Ectodermal cell (in vitro differentiated cells): ENCODE measurements around the gene SFN.

Experiments used
- H3K27ac ChIP-seq: 2 replicates; pipeline ENCODE4 v1.7.0; 2013; ENCODE audit warnings: mild to moderate bottlenecking, low read depth, low read length; ENCODE audit not compliant: insufficient read depth, poor library complexity, severe bottlenecking
- H3K27me3 ChIP-seq: 2 replicates; pipeline ENCODE4 v1.7.0; 2013; ENCODE audit warnings: mild to moderate bottlenecking, low read length; ENCODE audit not compliant: insufficient read depth, control insufficient read depth, poor library complexity, severe bottlenecking
- H3K36me3 ChIP-seq: one replicate; pipeline ENCODE4 v1.7.0; 2013; ENCODE audit warnings: low read length; ENCODE audit not compliant: control insufficient read depth, insufficient read depth
- H3K4me1 ChIP-seq: one replicate; pipeline ENCODE4 v1.7.0; 2013; ENCODE audit warnings: low read length; ENCODE audit not compliant: control insufficient read depth, insufficient read depth
- H3K4me3 ChIP-seq: 2 replicates; pipeline ENCODE4 v1.7.0; 2013; ENCODE audit warnings: low read depth, low read length, control low read depth; ENCODE audit not compliant: insufficient read depth
- H3K9me3 ChIP-seq: 2 replicates; pipeline ENCODE4 v1.7.0; 2013; ENCODE audit warnings: mild to moderate bottlenecking, low read length, moderate library complexity; ENCODE audit not compliant: control insufficient read depth
- WGBS, 2 experiments: methylation state at CpG; one replicate each; pipeline ENCODE4 v1.1.7; 2013; ENCODE audit warnings: missing lambda C conversion rate in 2 of 2; 5-methylcytosine and 5-hydroxymethylcytosine counted together

Gene SFN

DNA sequence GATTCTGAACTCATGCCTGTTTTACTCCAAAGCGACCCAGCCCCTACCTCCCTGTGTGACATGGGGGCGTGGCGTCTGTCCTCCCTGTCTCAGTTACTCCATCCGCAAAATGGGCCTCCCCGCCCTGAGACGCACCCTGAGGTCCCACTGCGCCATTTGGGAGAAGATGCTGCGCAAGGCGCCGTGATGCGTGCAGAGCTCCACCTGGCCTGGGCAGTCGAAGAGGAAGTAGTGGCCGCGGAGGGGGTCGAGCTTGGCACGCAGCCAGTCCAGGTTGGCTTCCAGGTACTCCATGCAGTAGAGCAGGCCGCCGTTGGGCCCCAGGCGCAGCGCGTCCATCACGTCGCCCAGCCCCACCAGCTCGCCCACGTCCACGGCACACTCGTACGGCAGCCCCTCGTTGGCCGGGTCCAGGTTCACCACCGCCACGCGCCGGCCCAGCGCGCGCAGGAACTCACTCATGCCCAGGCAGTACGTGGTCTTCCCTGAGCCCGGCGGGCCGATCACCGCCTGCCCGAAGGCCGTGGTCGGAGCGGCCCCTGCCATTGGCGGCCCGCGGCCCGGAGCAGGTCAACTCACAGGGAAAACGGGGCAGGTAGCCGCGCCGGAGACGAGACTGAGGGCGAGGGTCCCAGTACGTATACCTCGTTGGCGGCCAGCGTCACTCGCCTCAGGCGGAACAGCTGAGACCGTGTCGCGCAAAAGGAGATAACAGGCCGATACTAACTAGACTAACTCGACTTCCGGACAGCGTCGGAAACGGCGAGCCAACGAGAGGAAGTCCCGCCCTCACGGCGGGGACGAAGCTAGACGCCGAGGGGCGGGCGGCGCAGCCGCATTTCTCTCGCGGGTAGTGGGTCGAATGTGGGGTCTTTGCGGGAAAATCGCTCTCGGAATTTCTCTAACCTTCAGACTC is 26.9 kb downstream of the SFN start, which contains the start of gene GPN2:
Gene GPN2, minus strand, starts transcription at position 733 of the 916 bp plus-strand sequence. Its CDS starts 187 bp downstream, at position 546.
- Histone ChIP-seq H3K9me3 (no peaks in the 10 kb centered on the region), H3K4me1 (peaks cover 5% of the 10 kb centered on the region), H3K36me3 (peaks cover 30% of the 10 kb centered on the region), H3K27me3 (no peaks in the 10 kb centered on the region), H3K27ac (peak within 1 kb of the TSS; percentile 80), H3K4me3 (peak within 1 kb of the TSS; percentile 93)
- WGBS, 2 experiments = 4 to 5% methylated on average over 89 of the region's 89 CpGs

GRCh38 chr1:26890467-26890796 is 27.5 kb downstream of the SFN start:
- H3K4me3 ChIP-seq = peak overlapping the region; percentile 93
- H3K36me3 ChIP-seq = peaks cover 29% of the 10 kb centered on the region
- 26 to 28% methylated on average over 12 of the region's 12 CpGs for WGBS, 2 experiments
- no peaks in the 10 kb centered on the region for H3K9me3 ChIP-seq
- no peaks in the 10 kb centered on the region for H3K27me3 ChIP-seq
- H3K27ac ChIP-seq = peak overlapping the region; percentile 44
- peaks cover 5% of the 10 kb centered on the region for H3K4me1 ChIP-seq

DNA sequence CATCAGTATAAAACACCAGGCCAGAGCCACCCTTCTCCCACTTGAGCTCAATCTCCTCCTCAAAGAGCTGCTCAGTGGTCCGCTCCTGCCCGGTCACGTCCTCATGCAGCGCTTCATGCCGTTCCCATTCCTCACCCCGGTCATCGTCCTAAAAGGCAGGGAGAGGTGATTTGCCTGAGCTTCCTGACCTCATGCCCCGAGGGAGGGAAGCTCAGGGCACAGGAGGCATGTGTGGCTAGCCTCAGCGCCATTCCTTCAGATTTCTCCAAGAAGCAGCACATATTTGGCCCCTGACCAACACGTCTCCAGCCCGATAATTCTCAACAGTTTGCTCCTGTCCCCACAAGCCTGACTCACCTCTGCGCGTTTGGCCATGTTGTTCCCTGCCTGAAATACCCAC is 31.3 kb downstream of the SFN start:
- H3K36me3 ChIP-seq = peaks cover 35% of the 10 kb centered on the region
- no peak overlapping the region for H3K27ac ChIP-seq
- H3K4me3 ChIP-seq = no peak overlapping the region
- peaks cover 8% of the 10 kb centered on the region for H3K4me1 ChIP-seq
- H3K9me3 ChIP-seq = no peaks in the 10 kb centered on the region
- WGBS, 2 experiments = 96% methylated on average over 13 of the region's 13 CpGs
- H3K27me3 ChIP-seq = no peaks in the 10 kb centered on the region

DNA sequence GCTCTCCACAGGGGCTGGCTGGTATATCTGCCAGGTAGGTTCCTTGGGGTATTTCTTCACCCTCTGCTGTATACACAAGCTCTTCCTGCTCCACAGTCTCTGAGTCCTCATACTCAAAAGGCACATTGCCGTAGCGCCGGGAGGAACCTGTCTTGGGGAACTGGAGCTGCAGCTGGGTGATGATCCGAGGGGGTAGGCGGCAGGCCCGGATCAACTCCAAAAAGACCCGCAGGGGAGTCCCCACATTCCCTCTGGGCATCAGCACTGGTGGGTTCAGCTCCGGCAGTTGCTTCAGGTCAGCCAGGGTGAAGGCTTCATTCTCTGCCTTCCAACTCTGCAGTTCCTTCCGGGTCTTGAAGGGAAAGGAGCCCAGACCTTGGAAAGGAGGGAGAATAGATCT is 34.4 kb downstream of the SFN start:
- WGBS, 2 experiments = 96 to 97% methylated on average over 9 of the region's 9 CpGs

GRCh38 chr1:26900001-26900814 is 37.3 kb downstream of the SFN start, which contains the start of gene GPATCH3:
GPATCH3 (minus strand) TSS chr1:26900467; CDS start chr1:26900442, 25 bp downstream.
- peaks cover 6% of the 10 kb centered on the region for H3K4me1 ChIP-seq
- peak within 1 kb of the TSS; percentile 96 for H3K4me3 ChIP-seq
- H3K27ac ChIP-seq = peak within 1 kb of the TSS; percentile 78
- H3K36me3 ChIP-seq = peaks cover 11% of the 10 kb centered on the region
- no peaks in the 10 kb centered on the region for H3K9me3 ChIP-seq
- H3K27me3 ChIP-seq = no peaks in the 10 kb centered on the region
- WGBS, 2 experiments = 1% methylated on average over 49 to 50 of the region's 50 CpGs

More for the DNA sequence above, 34.4 kb downstream of the SFN start:
- no peaks in the 10 kb centered on the region for H3K27me3 ChIP-seq
- H3K4me3 ChIP-seq = no peak overlapping the region
- H3K4me1 ChIP-seq = peaks cover 6% of the 10 kb centered on the region
- no peaks in the 10 kb centered on the region for H3K9me3 ChIP-seq
- H3K27ac ChIP-seq = no peak overlapping the region
- peaks cover 27% of the 10 kb centered on the region for H3K36me3 ChIP-seq

DNA sequence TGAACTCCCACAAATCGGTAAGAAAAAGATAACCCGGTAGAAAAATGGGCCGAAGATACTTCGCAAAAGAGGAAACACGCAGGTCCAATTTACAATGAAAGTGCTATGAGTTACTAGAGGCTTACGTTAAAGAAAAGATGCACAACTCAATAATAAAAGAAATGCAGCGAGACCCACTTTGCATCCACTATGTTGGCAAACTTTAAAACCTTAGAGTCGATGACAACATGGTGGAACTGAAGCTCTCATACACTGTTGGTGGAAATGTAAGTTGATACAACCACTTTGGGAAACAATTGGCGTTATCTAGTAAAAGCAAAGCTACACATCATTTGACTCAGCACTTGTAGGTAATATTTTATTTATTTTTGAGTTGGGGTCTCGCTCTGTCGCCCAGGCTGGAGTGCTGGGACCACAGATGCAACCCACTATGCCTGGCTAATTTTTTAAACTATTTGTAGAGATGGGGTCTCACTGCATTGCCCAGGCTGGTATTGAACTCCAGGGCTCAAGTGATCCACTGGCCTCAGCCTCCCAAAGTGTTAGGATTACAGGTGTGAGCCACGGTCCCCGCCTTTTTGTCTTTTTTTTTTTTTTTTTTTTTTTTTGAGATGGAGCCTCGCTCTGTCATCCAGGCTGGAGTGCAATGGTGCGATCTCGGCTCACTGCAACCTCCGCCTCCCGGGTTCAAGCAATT is 38.0 kb downstream of the SFN start:
- Histone ChIP-seq H3K4me3 (peak overlapping the region; percentile 96), H3K36me3 (peaks cover 8% of the 10 kb centered on the region), H3K9me3 (no peaks in the 10 kb centered on the region), H3K27ac (no peak overlapping the region), H3K27me3 (no peaks in the 10 kb centered on the region), H3K4me1 (peaks cover 6% of the 10 kb centered on the region)
- 86 to 88% methylated on average over 17 to 18 of the region's 18 CpGs for whole genome bisulfite sequencing, 2 experiments

GRCh38 chr1:26907071-26907917 is 44.3 kb downstream of the SFN start:
- H3K4me3 ChIP-seq = no peak overlapping the region
- H3K36me3 ChIP-seq = no peaks in the 10 kb centered on the region
- H3K27ac ChIP-seq = no peak overlapping the region
- no peaks in the 10 kb centered on the region for H3K9me3 ChIP-seq
- no peaks in the 10 kb centered on the region for H3K4me1 ChIP-seq
- no peaks in the 10 kb centered on the region for H3K27me3 ChIP-seq
- 81 to 82% methylated on average over 6 of the region's 6 CpGs for WGBS, 2 experiments

DNA sequence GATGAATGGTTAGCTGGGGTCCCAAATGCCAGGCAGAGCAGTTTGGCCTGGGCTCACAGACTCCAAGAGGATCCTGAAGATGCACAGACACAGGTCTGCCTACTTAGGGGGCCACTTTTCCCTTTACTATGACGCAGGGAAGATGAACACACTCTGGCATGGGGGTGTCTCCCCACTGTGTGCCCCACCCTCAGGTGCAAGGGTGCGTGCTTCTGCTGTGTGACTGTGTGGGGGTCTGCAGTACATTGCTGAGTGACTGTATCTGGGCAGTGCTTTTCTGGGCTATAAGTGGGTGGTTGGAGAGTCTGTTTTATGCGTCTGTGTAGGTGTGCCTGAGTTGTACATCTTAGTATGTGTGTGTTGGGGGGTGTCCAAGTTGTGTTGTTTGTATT is 47.0 kb downstream of the SFN start:
- Histone ChIP-seq H3K36me3 (no peaks in the 10 kb centered on the region), H3K4me3 (no peak overlapping the region), H3K4me1 (no peaks in the 10 kb centered on the region), H3K9me3 (no peaks in the 10 kb centered on the region), H3K27me3 (no peaks in the 10 kb centered on the region), H3K27ac (no peak overlapping the region)
- 86 to 95% methylated on average over 3 of the region's 3 CpGs for WGBS, 2 experiments

DNA sequence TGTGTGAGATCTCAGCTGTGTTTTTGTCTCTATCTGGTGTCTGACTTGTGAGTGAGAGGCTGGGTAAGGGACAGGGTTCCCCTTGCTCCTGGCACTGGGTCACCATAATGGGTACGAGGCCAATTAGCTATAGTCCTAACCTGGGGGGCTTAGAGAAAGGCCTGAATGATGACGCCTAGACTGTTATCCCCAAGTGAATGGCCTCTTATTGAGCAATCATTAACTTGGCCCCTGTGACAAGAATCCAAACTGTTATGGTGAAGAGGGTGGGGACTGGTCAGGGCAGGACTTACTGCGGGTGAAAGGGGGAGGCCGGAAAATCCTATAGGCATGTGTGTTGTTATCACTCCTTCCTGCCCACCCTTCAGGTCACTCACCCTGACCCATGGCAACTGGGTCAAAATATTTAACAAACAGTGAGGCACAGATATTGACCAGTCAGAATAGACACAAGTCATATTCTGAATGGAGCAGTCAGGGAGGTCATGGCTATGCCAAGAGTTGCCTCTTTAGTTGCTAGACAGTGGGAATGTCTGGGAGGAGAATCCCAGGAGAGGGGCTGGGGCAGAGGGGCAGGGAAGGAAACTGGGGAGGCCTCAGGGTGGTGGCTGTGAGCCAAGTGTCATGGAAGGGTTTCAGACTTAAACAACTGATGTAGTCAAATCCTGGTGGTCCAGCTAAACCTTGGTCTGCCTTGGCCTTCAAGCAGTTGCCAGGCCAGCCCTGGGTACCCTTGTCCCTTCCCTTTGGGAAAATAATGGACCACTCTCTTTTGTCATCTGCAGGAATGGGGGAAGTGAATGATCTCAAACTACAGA is 47.6 kb downstream of the SFN start:
- WGBS, 2 experiments = 87 to 91% methylated on average over 4 of the region's 4 CpGs
- no peaks in the 10 kb centered on the region for H3K36me3 ChIP-seq
- no peak overlapping the region for H3K4me3 ChIP-seq
- no peaks in the 10 kb centered on the region for H3K4me1 ChIP-seq
- no peaks in the 10 kb centered on the region for H3K9me3 ChIP-seq
- H3K27me3 ChIP-seq = no peaks in the 10 kb centered on the region
- H3K27ac ChIP-seq = no peak overlapping the region
